ENCODE results near the gene HOXD12.

DNA sequence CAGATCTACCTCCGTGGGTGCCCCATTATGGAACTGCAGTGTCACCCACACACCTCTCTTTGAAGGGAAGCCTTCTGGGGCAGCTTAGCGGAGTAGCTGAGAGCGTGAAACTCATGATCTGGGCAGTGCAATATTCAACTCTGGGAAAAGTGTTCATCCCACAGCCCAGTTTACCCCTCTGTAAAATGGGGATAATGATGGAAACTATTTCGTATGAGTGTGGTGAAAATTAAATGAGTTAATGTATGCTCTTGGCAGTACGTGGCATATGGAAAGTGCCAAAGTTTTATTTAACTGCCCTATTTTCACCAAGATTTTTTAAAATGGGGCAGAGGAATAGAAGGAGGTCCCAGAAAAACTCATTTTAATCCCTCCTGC lies 27.3 kb upstream of the HOXD12 start:
- TF ChIP-seq, protein P1, sequence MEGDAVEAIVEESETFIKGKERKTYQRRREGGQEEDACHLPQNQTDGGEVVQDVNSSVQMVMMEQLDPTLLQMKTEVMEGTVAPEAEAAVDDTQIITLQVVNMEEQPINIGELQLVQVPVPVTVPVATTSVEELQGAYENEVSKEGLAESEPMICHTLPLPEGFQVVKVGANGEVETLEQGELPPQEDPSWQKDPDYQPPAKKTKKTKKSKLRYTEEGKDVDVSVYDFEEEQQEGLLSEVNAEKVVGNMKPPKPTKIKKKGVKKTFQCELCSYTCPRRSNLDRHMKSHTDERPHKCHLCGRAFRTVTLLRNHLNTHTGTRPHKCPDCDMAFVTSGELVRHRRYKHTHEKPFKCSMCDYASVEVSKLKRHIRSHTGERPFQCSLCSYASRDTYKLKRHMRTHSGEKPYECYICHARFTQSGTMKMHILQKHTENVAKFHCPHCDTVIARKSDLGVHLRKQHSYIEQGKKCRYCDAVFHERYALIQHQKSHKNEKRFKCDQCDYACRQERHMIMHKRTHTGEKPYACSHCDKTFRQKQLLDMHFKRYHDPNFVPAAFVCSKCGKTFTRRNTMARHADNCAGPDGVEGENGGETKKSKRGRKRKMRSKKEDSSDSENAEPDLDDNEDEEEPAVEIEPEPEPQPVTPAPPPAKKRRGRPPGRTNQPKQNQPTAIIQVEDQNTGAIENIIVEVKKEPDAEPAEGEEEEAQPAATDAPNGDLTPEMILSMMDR (IDR thresholded peaks at IDR 0.05; ENCODE audit: low read length), result no peak
- TF ChIP-seq EZH2 (IDR thresholded peaks at IDR 0.05; ENCODE audit: borderline replicate concordance, low read length), result no peak
